ENCODE measurements around the gene MRO.
"Not testable (repeated sequence)": the region's sequence is repeated elsewhere in the genome, so short reads cannot be mapped to it uniquely, and the experiment has no call there.

MRO gene

DNA sequence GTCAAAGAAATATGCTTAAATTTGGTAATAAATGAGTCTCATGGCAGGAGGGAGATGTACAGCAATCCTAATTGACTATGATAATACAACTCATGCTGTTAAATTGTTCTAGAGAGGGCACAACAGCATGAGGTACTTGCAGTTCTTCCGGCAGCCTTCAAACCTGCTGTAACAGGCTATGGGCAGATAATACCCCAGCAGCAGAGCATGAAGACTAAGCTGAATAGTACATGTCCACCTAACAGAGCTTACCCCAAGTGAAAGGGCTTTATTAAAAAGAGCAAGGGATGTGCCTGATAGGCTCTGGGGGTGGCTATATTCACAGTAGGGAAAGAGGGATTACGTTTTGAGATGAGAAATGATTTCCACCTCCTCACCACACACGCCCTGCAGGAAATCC, 28.9 kb downstream of the MRO start:
- DNase-seq: no peak

DNA sequence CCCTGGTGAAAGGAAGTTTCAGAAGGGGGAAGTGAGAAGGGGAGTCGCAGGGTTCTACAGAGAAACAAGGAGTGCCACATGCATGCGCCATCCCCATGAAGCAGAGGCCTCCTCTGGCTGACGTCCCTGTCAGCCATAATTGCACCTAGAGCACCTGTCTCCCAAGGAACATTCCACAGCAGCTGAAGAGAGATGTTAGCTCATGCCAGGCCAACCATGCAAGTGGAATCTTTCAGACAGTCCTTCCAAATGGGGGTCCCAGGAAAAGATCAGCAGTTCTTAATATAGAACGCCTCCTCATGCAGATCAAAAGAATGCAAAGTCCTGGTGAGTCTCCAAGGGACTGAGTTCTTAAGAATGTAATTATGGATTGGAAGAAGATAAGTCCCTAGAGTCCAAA, 29.6 kb downstream of the MRO start:
- no peak for DNase-seq

DNA sequence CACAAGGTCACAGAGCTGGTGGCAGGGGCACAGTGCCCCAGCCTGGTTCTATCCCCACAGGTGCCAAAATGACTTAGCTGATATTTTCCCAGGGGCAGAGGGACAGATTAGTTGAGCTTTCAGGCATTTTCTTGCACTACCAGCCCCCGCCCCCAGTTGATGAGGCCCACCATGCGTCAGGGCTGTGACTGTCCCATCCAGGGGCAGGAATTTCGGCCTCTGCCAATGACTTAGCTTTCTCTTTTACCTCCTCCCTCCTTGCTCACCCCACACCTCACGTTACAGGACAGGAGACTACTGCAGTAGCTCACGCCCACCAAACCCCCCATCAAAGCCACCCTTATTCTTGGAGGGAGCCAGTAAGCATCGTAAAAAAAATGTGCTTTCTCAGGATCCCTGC, 31.5 kb downstream of the MRO start:
- DNase-seq: no peak

DNA sequence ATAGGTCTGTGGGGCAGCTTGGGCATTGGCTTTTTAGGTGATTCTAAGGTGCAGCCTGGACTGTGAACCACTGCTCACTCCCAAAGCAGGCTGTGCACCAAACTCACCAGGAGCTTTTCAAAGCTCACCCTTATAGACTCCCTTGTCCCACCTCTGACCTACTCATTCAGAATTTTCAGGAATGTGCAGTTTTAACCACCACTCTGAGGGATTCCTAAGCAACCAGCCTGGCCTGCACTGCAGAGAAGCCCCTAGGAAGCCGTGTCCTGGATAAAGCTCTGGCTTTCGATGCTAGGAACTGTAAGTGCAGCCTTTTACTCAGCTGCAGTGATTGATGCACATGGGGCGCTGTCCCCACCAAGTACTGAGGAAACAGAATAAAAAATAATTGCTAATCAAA, 33.0 kb downstream of the MRO start:
- DNase-seq: no peak

DNA sequence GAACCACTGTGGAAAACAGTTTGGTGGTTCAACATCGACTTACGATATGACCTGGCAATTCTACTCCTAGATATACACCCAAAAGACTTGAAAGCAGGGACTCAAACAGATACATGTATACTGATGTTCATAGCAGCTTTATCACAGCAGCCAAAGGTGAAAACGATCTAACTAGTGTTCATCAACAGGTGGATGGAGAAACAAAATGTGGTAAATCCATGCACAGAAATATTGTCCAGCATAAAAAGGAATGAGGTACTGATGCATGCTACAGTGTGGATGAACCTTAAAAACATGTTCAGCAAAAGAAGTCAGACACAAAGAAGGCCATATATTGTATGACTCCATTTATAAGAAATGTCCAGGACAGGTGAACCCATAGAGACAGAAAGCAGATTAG, 36.3 kb downstream of the MRO start:
- no peak for DNase-seq

DNA sequence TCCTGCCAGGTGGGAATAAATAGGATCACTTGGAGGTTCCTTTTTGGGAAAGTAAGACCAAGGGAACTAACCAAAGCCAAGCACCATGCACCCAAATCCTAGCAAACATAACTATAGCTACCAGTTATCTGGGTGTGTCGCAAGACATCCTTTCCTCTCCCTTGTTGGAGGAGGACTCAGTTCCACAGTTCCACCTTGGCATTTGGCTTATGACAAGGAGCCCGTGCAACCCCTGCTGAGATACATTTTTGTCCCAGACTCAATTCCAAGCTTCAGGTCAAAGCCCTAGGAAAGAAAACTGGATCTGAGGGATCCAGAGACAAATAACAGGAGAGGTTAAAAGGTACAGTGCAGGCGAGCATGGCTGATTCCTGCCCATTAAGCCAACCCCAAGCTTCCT, 40.8 kb downstream of the MRO start:
- DNase-seq: not testable (repeated sequence)

DNA sequence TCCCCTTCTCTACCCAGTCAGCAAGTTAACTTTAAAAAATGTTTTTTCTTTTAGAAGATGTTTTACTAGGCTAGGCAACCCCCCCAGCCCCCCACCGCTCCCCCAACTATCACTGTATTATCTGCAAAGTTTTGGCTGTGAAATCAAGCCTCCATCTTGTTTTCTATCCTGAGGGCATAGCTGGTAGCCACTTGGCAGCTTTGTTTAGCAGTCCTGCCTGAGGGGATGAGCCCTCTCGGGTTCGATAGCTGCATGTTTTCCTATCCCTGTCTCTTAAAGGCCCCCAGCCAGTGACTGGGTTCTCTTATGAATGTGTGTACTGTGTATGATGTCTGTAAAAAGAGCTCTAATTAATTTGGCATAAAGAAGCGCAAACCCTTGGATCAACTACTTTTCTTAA, 43.4 kb downstream of the MRO start:
- DNase-seq: no peak

DNA sequence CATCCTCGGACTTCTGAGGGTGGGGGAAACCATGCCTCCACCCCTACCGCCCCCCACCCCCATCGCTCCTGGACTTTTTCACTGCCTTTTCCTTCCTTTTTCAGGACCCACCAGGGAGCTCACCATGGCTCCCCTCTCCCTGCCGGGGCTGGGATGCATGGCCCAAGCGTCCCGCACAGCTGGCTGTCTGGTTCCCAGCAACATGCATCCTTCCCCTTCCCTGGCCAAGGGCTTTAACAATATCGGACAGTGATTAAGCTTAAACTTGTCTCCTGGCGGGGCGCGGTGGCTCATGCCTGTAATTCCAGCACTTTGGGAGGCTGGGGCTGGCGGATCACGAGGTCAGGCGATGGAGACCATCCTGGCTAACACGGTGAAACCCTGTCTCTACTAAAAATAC, 44.1 kb downstream of the MRO start:
- DNase-seq: no peak

DNA sequence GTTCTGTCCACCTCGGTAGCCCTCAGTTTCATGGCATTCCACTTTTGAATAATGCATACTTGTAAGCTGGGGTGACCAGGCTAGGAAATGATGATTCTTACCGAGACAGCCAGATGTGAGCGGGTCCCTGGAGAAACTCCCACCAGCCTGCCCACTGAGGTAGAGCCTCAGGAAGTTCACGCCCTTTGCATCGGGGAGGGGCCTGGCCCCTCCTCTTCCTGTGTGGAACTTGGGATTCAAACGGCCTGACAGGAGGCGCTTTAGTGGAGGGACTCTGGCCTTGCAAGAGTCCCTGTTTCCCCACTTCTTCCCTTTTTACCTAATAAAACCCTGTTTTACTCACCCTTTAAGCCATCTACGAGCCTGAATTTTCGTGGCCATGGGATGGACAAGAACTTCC, 44.6 kb downstream of the MRO start:
- no peak for DNase-seq

DNA sequence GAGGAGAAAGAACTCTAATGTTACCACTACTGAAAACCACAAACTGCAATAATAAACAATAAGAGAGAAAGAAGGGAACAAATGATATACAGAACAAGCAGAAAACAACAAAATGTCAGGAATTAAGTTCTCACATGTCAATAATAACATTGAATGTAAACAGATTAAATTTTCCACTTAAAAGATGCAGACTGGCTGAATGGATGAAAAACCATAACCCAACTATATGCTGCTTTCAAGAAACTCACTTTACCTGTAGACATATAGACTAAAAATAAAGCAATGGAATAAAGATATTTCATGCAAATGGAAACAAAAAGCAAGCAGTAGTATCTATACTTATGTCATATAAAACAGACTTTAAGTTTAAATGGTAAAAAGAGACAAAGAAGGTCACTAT, 50.4 kb downstream of the MRO start:
- no peak for DNase-seq

DNA sequence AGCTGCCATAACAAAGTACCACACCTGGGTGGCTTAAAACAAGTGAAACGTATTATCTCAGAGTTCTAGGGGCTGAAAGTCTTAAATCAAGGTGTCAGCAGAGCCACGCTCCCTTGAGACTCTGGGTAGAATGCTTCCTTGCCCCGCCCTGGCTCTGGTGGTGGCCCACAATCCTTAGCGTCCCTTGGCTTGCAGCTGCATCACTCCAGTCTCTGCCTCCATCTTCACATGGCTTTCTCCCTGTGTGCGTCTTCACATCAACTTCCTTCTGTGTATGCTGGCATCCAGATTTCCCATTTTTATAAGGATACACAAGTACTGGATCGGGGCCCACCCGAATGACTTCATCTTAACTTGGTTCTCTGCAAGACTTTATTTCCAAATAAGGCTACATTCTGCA, 62.5 kb downstream of the MRO start:
- no peak for DNase-seq

DNA sequence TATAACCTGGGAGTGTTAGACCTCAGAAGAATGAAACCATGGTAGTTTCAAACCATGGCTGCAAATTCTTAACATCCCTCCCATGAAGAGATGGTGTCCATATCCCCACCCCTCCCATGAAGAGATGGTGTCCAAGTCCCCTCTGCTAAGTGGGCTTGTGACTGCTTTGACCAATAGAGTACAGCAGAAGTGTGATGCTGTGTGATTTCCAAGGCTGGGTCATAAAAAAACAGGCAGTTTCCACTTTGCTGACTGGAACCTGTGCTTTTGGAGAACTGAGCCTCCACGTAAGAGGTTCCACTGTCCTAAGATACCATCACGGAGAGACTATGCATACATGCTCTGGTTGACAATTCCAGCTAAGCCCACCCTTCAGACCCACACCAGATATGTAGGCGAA, 65.5 kb downstream of the MRO start:
- DNase-seq: no peak

DNA sequence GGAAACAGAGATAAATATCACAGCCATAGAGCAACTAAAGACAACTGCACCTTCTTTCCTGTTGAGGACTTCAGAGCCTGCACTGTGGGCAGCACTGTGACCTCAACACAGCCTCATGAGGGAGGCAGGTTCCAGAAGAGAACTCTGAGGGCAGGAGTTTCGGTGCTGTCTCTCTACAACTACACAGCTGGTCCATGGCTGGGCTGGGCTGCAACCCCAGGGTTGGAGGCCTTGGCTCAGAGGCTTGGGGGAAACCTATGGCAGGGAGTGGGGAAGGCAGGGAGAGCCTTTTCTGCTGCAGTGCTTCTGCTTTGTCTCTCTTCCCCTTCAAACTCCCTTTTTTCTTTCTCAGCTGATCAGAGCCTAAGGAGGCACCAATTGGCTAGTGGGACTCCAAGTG, 66.5 kb downstream of the MRO start:
- no peak for DNase-seq

DNA sequence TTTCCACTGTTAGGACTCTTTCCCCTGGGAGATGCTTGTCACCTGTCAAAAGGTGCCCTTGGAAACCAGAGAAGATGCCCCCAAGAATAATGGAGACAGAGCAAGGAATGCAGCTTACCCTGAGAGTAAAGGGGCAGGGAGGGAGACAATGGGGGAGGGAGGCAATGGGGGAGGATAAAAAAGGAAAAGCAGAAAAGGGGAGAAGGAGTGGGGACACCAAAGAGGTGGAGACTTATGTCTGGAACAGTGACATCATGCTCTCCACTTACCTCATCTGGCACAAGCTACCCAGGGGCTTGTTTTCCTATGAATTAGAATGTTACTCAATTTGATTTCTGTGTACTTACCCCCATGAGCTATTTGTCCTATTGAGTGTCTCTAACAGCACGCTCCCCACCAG, 67.9 kb downstream of the MRO start:
- DNase-seq: no peak

DNA sequence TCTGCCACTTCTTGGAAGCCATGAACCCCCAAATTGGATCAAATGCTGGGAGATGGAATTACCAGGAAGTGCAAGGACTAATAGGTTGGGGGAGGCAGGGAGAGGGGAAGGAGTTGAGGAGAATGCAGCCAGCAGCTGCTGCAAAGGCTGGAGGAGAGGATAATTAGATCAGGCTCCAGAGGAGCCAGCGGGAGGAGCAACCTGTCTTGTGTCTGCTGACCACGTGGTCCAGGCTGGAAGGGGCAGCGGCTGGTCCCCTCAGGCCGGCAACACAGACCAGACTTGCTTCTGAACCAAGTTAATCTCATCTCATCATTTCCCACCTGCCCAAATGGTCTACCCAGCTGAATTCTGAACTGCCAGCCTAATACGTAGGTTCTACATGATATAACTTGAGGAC, 68.3 kb downstream of the MRO start:
- no peak for DNase-seq

DNA sequence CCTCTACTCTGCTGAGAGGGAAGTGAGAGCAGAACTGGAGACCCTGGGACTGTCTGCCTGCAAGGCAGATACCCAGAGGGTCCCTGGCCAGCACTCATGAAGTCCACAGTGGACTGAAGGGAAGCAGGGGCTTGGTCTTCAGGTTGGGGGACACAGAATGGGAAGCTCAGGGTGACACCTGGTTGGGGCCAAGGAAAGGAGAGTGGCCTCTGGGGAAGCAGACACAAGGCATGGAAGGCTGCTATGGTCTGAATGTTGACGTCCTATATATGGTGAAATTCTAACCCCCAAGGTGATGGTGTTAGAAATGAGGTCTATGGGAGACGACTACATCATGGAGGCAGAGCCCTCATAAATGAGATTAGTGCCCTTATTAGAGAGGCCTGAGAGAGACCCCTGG, 69.3 kb downstream of the MRO start:
- no peak for DNase-seq

DNA sequence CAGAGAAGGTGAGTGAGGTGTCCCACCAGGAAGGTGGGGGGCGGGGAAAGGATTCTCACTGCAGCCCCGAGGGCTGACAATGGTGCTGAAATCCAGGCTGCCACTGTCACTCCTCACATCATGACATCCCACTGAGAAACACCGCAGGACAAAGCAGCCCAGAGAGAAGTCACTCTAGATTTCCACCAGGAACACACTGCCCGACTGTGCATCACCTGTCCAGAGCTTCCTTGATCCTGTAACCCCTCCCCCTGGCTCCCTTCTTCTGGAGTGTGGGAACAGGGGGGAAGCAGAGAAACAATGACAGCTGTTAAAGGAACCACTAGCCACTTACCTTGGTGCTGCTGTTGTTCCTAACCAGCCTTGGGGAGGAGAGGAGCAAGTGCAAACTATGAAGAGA, 69.9 kb downstream of the MRO start:
- DNase-seq: no peak

DNA sequence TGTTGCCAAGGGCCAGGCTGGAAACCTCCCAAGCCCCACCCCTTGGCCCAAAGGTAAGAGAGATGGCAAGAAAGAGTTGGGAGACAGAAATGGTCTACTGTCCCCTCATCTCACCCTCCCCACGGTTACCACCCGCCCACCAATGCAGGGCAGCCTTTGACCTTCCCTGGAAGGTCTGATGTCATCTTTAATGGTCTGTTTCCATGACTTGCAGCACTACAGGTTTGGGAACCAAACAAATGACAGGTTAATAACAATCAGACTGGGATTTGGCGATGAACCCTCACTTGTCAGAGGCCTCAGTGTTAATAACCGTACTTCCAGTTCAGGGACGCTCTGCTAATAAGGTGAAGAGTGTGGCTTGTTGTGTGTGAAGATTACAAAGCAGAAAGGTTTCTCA, 70.4 kb downstream of the MRO start:
- DNase-seq: no peak

DNA sequence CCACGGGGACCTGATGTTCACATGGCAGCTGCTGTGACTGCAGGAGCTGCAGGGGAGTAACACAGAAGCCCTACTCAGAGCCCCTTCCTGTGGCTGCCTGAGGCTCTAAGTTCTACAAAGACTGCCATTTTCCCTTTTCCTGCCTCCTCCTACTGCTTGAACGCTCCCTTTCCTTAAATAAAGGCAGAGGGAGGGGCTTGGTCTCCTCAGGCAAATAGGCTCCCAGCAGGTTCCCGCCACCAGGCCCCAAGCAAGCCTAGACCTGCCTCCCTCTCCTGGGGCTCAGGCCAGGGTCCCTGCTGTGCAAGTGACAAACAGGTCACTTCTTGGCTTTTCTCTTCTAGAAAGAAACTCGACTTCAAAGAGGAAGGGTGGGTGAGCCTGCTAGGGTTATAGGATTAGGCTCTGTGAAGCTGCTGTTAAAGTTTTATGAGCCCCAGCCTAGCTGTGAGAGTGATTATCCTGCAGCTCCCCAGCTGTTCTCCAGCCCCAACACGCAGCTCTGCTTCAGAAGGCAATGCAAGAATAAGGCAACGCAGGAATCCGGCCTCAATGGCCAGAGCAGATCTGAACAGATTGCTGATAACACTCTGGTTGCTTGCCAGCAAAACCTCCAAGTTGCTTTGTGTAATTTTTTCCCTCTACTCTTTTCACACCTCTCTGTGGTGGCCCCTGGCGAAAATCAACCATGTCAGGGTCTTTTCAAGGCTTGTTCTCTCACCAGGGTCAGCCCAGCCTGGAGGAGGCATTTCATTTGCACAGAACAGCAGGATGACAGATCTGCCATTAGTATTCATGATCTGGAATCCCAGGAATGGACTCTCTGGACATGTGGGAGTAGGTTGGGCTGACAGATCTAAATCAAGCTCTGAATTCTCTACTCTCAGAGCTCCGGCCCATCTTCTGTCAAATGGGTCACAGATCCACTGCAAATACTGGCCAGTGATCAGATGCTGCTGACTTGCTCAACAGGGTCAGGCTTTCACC, 71.3 kb downstream of the MRO start:
- DNase-seq: no peak

DNA sequence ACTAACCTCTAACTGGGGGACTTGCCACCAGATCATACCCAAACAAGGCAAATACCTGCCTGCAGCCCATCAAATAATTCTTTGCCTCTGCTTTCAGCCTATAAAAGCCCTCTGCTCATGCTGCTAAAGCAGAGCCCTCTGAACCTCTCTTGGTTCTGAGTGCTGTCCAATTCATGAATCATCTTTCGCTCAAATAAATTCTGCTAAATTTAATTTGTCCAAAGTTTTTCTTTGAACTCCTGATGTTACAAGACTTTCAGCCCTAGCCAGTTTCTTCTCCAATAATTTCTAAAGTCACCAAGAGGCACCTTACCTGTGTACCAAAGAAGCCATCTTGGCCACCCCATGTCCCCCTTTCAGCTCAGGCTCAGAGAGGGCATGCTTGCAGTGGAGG, 72.0 kb downstream of the MRO start:
- no peak for DNase-seq

DNA sequence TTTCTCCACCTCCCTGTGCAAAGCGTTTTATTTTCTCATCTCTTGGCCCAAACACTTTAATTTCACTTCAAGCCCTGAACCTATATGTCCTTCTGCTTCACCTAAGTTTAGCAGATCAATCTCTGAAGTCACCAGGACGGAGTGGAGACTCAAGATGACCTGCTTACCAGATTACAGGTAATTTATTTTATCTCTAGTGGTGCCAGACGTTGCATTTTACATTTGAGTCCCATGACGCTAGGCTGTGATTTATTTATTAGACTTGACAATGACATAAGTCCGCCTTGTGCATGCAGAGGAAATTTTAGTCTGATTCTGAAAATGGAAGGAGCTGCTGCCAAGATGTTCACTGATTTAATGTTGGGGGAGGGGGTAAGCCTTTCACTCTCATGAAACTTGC, 73.9 kb downstream of the MRO start:
- DNase-seq: no peak

All from stimulated activated CD4-positive, alpha-beta T cell treated with anti-CD3 and anti-CD28 coated beads, Interleukin-4, amount 100 ng/mL, for 1 hour (primary cell).